ENCODE results near the gene PTCH2. TPM values are rescaled to one million over a fixed set of nuclear protein-coding genes. Genes with fewer than 3 reads are reported as not detected.

The PTCH2 gene
- total RNA-seq, 1 experiment from 2014 or later, result 0.27 TPM

DNA sequence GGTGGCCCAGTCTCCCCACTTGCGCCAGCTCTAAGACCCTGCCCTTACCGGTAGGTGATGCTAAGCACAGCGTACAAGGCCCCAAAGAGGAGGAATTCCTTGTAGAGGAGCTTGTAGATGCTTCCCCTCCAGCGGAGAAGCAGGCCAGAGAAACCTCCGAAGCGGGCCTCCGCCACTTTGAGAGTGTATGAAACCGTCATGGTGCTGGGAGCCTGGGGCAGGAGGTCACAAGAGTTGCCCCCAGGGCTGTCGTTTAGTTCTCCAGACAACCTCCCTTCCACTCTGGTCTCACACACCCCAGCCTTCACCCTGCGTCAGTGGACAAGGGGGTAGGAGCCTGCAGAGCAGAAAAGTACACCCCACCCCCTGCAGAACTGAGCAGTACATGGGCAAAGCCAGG is 55.5 kb downstream of the PTCH2 start:
- DNase-seq (ENCODE audit: low spot score), result no peak
- in situ Hi-C loops (cut with HindIII; ENCODE audit: low sequenced_read_pairs), result no loop called here

DNA sequence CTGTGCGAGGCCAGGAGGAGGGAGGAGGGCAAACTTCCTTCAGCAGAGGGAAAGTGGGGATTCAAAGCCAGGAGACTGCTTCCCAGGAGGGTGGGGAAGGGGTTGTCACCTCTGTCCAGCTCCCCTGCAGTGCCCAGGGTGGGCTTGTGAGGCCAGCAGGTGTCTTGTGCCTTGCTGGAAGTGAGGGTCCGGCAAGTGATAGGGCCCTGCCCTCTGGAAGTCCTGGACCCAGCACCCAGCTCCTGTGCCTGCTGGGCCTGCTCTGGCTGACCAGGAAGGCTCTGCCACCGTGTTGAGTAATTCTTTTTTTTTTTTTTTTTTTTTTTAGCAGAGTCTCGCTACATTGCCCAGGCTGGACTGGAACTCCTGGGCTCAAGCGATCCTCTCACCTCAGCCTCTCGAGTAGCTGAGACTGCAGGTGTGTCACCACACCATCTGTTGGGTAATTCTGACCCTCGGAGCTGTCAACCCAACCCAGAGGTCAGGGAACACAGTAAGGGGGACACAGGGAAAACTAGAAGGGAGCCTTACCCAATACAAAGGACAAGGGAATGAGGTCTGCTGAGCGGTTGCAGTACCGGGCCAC is 56.1 kb downstream of the PTCH2 start:
- no peak for DNase-seq (ENCODE audit: low spot score)
- in situ Hi-C loops (cut with HindIII; ENCODE audit: low sequenced_read_pairs), result no loop called here

DNA sequence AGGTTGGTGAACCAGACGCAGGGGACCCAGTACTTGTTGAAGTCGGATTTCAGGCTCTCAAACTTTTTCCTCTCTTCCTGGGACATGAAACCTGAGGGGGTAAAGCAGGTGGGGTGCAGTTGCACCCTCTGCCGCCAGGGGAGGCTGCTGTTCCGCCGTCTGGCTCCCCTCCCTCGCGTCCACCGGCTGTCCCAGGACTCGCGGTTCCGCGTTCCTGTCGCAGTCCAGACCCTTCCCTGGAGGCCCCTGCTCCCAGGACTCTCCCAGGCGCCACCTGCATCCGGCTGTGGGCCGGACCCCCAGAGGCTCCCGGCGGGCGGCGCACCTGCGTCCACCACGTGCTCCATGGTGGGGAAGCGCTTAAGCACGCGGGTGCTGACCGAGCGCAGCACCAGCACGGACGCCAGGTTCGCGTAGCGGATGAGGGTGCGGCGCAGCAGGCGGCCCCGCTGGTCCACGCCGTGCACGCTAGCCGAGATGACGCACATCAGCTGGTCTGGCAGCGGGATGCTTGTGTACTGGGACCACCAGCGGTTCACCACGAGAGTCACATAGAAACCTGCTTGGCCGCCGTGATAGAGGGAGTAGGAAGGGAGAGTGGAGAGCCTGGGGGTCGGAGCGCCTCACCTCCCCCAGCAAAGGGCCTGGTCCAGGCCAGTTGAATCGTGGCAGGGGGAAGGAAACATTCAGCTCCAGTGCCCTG is 56.8 kb downstream of the PTCH2 start:
- DNase-seq (ENCODE audit: low spot score), result peak; percentile 58
- in situ Hi-C loops (cut with HindIII; ENCODE audit: low sequenced_read_pairs), result no loop called here

DNA sequence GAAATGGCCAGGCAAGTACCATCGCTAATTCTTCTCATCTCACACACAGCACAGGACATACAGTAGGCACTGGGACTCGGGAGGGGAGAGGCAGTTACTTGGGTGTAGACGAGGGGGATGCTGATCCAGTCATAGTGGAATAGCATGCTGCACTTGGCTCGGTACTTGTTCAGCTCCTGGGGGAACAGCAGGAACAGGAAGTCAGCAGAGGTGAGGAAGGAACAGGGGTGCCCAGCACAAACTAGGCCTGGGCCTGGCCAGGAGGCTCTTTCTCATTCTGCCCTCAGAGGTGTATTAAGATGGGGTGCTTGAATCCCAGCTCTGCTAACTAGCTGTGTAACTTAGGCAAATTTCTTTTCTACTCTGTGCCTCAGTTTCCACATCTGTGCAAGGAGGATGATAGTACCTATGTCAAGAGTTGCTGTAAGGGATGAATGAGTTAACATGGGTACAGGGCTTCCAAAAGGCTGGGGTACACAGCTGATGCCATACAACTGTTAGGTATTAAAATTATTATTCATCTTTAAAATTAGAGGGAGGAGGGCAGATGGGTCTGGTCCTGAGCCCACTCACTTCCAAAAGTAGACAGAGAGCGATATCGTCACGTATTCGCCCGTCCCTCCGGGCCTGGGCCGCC is 57.4 kb downstream of the PTCH2 start:
- no peak for DNase-seq (ENCODE audit: low spot score)
- in situ Hi-C loops (cut with HindIII; ENCODE audit: low sequenced_read_pairs), result no loop called here

GRCh38 chr1:44785029-44785380 is 58.0 kb downstream of the PTCH2 start:
- in situ Hi-C loops (cut with HindIII; ENCODE audit: low sequenced_read_pairs), result no loop called here
- no peak for DNase-seq (ENCODE audit: low spot score)

GRCh38 chr1:44784094-44785028 is 58.7 kb downstream of the PTCH2 start:
- in situ Hi-C loops (cut with HindIII; ENCODE audit: low sequenced_read_pairs), result no loop called here
- peak; percentile 82 for DNase-seq (ENCODE audit: low spot score)

DNA sequence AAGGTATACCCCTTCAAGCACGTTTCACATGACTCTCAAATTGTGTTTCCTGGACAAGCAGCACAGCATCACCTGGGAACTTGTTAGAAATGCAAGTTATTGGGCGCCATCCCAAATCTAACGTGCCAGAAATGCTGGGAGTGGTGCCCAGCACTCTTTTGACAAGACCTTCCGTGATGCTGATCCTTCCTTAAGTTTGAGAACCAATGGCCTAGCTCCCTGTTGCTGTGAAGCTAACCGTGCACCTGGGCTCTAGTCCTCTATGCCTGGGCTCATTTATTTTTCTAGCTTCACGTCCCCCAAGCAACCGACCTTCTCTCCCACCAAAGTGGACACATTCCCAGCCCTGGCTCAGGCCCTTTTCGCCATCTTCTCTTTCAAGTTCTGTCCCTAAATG is 59.4 kb downstream of the PTCH2 start:
- DNase-seq (ENCODE audit: low spot score), result peak; percentile 66
- in situ Hi-C loops (cut with HindIII; ENCODE audit: low sequenced_read_pairs), result no loop called here

GRCh38 chr1:44780583-44781121 is 62.4 kb downstream of the PTCH2 start:
- no peak for DNase-seq (ENCODE audit: low spot score)
- in situ Hi-C loops (cut with HindIII; ENCODE audit: low sequenced_read_pairs), result no loop called here

DNA sequence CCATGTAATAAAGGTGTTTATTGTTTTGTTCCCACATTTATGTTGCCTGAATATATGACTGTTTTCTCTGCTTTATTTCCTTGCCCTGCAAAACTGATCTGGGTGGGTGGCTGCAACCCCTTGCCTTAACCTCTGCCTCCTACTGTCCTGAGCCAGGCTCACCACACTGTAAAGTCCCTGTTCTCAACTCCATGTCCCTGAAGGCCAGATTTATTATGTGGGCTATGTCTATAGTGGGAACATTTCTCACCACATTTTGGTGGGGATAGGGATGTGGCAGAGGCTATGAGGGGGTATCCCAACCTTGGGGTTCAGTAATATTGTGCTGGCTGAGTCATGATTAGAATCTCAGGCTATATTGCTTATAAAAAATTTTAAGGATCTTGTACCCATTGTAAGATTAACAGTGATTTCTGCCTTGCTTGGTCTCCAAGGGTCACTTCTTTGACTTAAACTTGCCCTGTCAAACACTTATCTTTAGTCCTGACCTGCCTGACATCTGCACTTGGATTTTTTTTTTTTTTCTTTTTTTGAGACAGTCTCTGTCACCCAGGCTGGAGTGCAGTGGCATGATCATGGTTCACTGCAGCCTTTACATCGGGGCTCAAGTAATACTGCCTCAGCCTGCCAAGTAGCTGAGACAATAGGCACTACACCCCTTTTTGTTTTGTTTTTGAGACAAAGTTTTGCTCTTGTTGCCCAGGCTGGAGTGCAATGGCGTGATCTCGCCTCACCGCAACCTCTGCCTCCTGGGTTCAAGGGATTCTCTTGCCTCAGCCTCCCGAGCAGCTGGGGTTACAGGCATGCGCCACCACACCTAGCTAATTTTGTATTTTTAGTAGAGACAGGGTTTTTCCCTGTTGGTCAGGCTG is 64.1 kb downstream of the PTCH2 start:
- in situ Hi-C loops (cut with HindIII; ENCODE audit: low sequenced_read_pairs), result no loop called here

GRCh38 chr1:44777969-44778635 is 65.0 kb downstream of the PTCH2 start:
- no peak for DNase-seq (ENCODE audit: low spot score)
- in situ Hi-C loops (cut with HindIII; ENCODE audit: low sequenced_read_pairs), result no loop called here

More for the DNA sequence above, 64.1 kb downstream of the PTCH2 start:
- DNase-seq (ENCODE audit: low spot score), result no peak

DNA sequence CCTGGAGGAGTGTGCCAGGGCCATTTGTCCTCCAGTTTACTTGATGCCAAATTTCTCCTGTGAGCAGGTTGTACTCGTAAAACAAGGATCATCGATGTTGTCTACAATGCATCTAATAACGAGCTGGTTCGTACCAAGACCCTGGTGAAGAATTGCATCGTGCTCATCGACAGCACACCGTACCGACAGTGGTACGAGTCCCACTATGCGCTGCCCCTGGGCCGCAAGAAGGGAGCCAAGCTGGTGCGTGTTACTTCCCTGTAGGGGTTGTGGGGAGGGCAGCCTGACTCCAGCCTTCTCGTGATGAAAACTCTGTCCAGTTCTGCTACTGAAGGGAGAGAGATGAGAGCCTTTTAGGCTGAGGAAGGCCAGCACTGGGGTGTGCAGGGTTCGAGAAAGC is 65.5 kb downstream of the PTCH2 start:
- in situ Hi-C loops (cut with HindIII; ENCODE audit: low sequenced_read_pairs), result no loop called here

DNA sequence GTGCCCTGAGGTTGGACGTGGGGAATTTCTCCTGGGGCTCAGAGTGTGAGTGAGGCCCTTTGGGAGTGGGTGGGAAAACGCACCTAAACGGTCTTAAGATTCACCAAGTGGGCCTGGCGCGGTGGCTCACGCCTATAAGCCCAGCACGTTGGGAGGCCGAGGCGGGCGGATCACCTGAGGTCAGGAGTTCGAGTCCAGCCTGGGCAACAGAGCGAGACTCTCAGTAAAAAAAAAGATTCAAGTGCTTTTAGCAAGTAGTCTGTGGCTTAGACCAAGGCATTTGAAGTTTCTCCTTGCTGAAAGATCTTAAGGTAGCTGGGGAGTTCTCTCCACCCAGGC is 66.4 kb downstream of the PTCH2 start:
- DNase-seq (ENCODE audit: low spot score), result no peak
- in situ Hi-C loops (cut with HindIII; ENCODE audit: low sequenced_read_pairs), result no loop called here

More for the DNA sequence above, 65.5 kb downstream of the PTCH2 start:
- no peak for DNase-seq (ENCODE audit: low spot score)

DNA sequence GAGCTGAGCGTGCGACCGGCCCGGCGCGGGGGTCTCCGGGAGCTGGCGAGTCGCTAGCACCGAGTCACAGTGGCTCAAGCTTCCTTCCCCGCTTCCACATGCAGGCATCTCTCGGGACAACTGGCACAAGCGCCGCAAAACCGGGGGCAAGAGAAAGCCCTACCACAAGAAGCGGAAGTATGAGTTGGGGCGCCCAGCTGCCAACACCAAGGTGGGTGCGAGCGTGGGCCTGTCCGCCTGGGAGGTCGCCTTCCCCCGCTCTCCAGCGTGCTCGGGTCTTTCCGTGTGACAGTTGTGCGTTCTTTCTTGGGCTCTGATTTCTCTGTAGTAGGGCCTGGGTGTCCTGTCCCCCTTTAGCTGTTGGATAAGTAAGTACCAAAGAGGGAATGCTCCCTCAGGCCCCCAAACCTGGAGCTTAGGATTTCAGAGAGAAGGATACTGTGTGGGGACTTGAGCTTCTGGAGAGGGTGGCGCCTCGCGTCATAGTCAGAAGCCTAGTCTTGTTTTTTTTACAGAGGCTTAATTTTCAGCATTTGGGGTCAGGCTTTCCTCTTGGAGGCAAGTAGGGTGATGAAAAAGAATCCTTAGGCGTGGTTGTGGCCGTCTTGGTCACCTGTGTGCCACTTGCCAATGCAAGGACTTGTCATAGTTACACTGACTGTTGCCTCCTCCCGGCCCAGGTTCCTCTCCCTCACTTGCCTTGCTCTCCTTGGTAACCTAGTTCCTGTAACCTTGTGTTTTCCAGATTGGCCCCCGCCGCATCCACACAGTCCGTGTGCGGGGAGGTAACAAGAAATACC is 66.9 kb downstream of the PTCH2 start:
- in situ Hi-C loops (cut with HindIII; ENCODE audit: low sequenced_read_pairs), result no loop called here
- DNase-seq (ENCODE audit: low spot score), result no peak

DNA sequence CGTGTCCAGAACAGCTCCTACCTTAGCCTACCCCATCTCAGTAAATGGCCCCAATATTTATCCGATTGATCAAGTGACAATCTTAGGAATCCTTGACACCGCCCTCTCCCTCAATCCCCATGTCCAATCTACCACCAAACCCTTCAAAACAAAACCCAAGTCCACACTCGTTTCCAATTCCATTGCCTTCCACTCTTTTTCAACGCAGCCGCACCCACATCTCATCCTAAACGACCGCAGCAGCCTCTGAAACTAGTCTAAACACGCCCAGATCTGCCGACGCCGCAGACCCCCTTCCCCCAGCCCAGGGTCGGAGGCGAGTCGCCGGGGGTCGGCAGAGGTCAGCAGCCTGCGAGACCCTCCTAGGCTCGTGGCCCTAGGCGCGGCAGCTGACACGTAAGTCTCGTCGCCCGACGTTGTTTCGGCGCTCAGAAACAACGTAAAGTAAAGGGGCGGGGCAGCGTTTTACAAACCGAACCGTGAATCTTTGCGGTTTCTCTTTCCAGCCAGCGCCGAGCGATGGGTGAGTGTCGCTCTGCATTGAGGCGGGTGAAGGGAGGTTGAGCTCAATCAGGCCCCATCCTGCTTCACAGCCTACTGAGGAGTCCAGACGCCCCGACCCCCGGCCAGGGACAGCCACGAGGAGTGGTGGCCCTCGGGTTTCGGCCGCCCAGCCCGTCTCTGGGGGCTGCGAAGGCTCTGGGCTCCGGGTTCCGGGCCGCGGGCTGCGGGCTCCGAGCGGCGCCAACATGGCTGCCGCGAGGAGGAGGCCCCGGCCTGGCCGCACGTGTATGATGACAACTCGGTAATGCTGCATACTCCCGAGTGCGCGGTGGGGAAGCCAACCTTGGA is 67.7 kb downstream of the PTCH2 start, which contains the start of gene RPS8:
RPS8 (plus strand) TSS at position 463 of the 852 bp plus-strand sequence; CDS start at position 520, 57 bp downstream.
- peak; percentile 95 for DNase-seq (ENCODE audit: low spot score)
- in situ Hi-C loops (cut with HindIII; ENCODE audit: low sequenced_read_pairs), result no loop called here
